ENCODE measurements around the gene XCL1. TPM values are rescaled to one million over a fixed set of nuclear protein-coding genes. Genes with fewer than 3 reads are reported as not detected.

XCL1 gene
- total and polyA plus RNA-seq, 2 experiments from 2014 or later, result not detected

DNA sequence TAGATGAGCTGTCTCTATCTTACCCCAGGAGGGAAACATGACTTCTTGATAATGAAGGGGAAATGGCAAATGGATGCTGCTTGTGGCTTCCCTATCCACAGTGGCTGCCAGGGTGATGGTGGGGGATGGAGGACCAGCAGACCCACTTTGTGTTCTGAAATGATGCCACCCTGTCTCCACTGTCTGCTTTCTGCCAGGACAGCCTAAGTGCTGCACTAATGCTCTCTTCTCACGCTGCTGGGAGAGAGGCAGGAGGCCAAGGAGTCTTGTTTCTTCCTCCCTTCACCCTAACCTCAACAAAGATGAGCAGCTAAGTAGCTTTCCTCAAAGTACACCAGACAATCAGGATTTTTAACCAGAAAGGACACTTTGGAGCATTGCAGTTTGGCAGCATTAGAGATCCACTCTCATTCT lies 36.6 kb downstream of the XCL1 start:
- no peaks in the 10 kb centered on the region for H3K4me1 ChIP-seq (ENCODE audit: insufficient read depth)
- in situ Hi-C loops (cut with MboI), result no loop called here
- H3K27me3 ChIP-seq (replicated peaks; ENCODE audit: insufficient read depth), result no peaks in the 10 kb centered on the region
- H3K36me3 ChIP-seq (ENCODE audit: low read depth), result no peaks in the 10 kb centered on the region
- no peak overlapping the region for H3K4me3 ChIP-seq
- no peak for TF ChIP-seq EZH2 (IDR thresholded peaks at IDR 0.05; ENCODE audit: insufficient read depth, poor library complexity, severe bottlenecking)
- no peak for TF ChIP-seq EZH2phosphoT487 (IDR thresholded peaks at IDR 0.05; ENCODE audit: insufficient read depth, low read depth)
- no peaks in the 10 kb centered on the region for H3F3A ChIP-seq (ENCODE audit: insufficient read depth)
- no peaks in the 10 kb centered on the region for H4K20me1 ChIP-seq (ENCODE audit: insufficient read depth)
- DNase-seq, result no peak
- H3K27ac ChIP-seq, result no peak overlapping the region
- H3K9me3 ChIP-seq (ENCODE audit: low read depth), result no peaks in the 10 kb centered on the region
- WGBS, 2 experiments (ENCODE audit: low coverage in 1 of 2, low lambda C conversion rate in 2 of 2, missing lambda C conversion rate in 2 of 2), result 69 to 73% methylated on average over 1 of the region's 1 CpG
- no peaks in the 10 kb centered on the region for H3K79me2 ChIP-seq (ENCODE audit: insufficient read depth)
- no peaks in the 10 kb centered on the region for H3K9me2 ChIP-seq (ENCODE audit: insufficient read depth)
- H3K4me2 ChIP-seq (ENCODE audit: unreplicated experiment), result no peak overlapping the region
- H2AFZ ChIP-seq, result no peak overlapping the region
- H3K9ac ChIP-seq, result no peak overlapping the region

DNA sequence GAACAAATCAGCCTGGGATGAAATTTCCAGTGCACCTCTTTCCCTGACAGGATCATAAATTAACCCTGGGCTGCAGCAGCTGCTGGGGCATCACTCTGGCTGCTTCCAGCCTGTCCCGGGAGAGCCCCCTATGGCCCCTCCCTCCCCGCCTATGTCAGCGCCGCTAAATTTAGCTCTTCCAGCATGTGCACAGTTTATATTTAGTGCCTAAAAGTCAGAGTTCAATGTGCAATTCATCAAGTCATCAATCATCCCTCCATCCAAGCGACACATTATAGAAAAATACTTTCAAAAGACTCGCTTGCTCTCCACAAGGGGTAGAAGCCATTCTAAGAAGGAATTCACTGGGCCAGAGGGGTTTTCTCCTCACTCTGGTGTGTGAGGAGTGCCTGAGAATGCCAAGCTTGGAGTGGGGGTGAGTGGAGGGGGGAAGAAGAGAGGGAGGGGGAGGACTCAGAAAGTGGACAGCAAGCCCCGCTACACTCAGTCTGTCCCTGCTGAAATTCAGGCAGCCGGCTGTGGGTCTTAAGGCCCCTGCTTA lies 37.4 kb downstream of the XCL1 start:
- no peaks in the 10 kb centered on the region for H3K9me3 ChIP-seq (ENCODE audit: low read depth)
- no peak for TF ChIP-seq EZH2phosphoT487 (IDR thresholded peaks at IDR 0.05; ENCODE audit: insufficient read depth, low read depth)
- TF ChIP-seq EZH2 (IDR thresholded peaks at IDR 0.05; ENCODE audit: insufficient read depth, poor library complexity, severe bottlenecking), result no peak
- no peaks in the 10 kb centered on the region for H3K79me2 ChIP-seq (ENCODE audit: insufficient read depth)
- H3K9me2 ChIP-seq (ENCODE audit: insufficient read depth), result no peaks in the 10 kb centered on the region
- H3K9ac ChIP-seq, result no peak overlapping the region
- no peak for DNase-seq
- no peaks in the 10 kb centered on the region for H3F3A ChIP-seq (ENCODE audit: insufficient read depth)
- no peak overlapping the region for H3K4me2 ChIP-seq (ENCODE audit: unreplicated experiment)
- in situ Hi-C loops (cut with MboI), result no loop called here
- WGBS, 2 experiments (ENCODE audit: low coverage in 1 of 2, low lambda C conversion rate in 2 of 2, missing lambda C conversion rate in 2 of 2), result 10 to 20% methylated on average over 7 to 8 of the region's 8 CpGs
- H2AFZ ChIP-seq, result no peak overlapping the region
- H3K36me3 ChIP-seq (ENCODE audit: low read depth), result no peaks in the 10 kb centered on the region
- H3K4me1 ChIP-seq (ENCODE audit: insufficient read depth), result no peaks in the 10 kb centered on the region
- no peak overlapping the region for H3K4me3 ChIP-seq
- no peaks in the 10 kb centered on the region for H4K20me1 ChIP-seq (ENCODE audit: insufficient read depth)
- H3K27ac ChIP-seq, result no peak overlapping the region
- H3K27me3 ChIP-seq (replicated peaks; ENCODE audit: insufficient read depth), result no peaks in the 10 kb centered on the region

DNA sequence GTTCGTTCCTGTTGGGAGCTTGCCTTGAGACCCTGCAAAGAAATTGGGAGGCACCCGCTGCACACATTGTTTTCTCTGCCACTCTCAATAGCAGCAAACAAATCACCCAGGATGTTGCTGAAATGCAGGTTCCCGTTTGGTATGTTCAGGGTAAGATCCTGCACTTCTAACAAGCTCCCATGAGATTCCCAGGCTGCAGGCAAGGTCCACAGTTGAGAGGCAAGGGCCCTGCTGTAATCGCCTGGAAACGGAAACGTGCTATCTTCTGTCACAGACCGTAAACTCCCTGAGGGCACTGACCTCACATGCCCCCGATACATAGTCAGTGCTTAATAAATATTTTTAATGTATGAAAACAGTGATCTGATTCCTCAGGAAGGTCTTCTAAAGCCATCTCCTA lies 37.8 kb downstream of the XCL1 start:
- in situ Hi-C loops (cut with MboI), result no loop called here
- 62 to 63% methylated on average over 8 of the region's 8 CpGs for WGBS, 2 experiments (ENCODE audit: low coverage in 1 of 2, low lambda C conversion rate in 2 of 2, missing lambda C conversion rate in 2 of 2)
- Histone ChIP-seq H3K9me3 (ENCODE audit: low read depth) (no peaks in the 10 kb centered on the region), H4K20me1 (ENCODE audit: insufficient read depth) (no peaks in the 10 kb centered on the region), H3K9ac (no peak overlapping the region), H2AFZ (no peak overlapping the region), H3K9me2 (ENCODE audit: insufficient read depth) (no peaks in the 10 kb centered on the region), H3K79me2 (ENCODE audit: insufficient read depth) (no peaks in the 10 kb centered on the region), H3K4me1 (ENCODE audit: insufficient read depth) (no peaks in the 10 kb centered on the region), H3K4me3 (no peak overlapping the region), H3K36me3 (ENCODE audit: low read depth) (no peaks in the 10 kb centered on the region), H3K27ac (no peak overlapping the region), H3F3A (ENCODE audit: insufficient read depth) (no peaks in the 10 kb centered on the region), H3K4me2 (ENCODE audit: unreplicated experiment) (no peak overlapping the region), H3K27me3 (replicated peaks; ENCODE audit: insufficient read depth) (no peaks in the 10 kb centered on the region)
- DNase-seq, result no peak
- no peak for TF ChIP-seq EZH2 (IDR thresholded peaks at IDR 0.05; ENCODE audit: insufficient read depth, poor library complexity, severe bottlenecking)
- TF ChIP-seq EZH2phosphoT487 (IDR thresholded peaks at IDR 0.05; ENCODE audit: insufficient read depth, low read depth), result no peak

DNA sequence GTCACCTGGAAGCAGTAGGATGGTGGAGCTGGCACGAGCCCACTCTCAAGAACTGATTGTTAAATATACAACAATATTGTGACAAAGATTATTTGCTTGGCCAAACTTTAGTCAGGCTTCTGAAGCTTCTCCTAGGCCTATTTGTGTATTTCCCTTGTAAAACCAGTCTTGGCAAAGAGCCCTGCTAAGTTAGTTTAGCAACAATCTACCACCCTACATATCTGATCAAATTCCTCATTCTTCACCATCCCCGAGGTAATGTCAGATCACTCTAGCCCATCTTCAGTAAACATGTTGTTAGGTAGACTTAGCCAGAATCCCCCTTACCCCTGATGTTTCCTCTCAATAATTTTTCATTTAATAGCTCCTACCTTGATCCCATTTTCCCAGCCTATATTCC lies 39.6 kb downstream of the XCL1 start:
- no peaks in the 10 kb centered on the region for H3K36me3 ChIP-seq (ENCODE audit: low read depth)
- no peaks in the 10 kb centered on the region for H4K20me1 ChIP-seq (ENCODE audit: insufficient read depth)
- H3K4me2 ChIP-seq (ENCODE audit: unreplicated experiment), result no peak overlapping the region
- H3K9me3 ChIP-seq (ENCODE audit: low read depth), result no peaks in the 10 kb centered on the region
- H3F3A ChIP-seq (ENCODE audit: insufficient read depth), result no peaks in the 10 kb centered on the region
- H3K27ac ChIP-seq, result no peak overlapping the region
- in situ Hi-C loops (cut with MboI), result no loop called here
- no peak overlapping the region for H2AFZ ChIP-seq
- 41 to 52% methylated on average over 2 of the region's 2 CpGs for WGBS, 2 experiments (ENCODE audit: low coverage in 1 of 2, low lambda C conversion rate in 2 of 2, missing lambda C conversion rate in 2 of 2)
- H3K79me2 ChIP-seq (ENCODE audit: insufficient read depth), result no peaks in the 10 kb centered on the region
- H3K4me1 ChIP-seq (ENCODE audit: insufficient read depth), result peaks cover 2% of the 10 kb centered on the region; the same call in 1 of the 2 replicates
- no peaks in the 10 kb centered on the region for H3K27me3 ChIP-seq (replicated peaks; ENCODE audit: insufficient read depth)
- no peak for TF ChIP-seq EZH2 (IDR thresholded peaks at IDR 0.05; ENCODE audit: insufficient read depth, poor library complexity, severe bottlenecking)
- TF ChIP-seq EZH2phosphoT487 (IDR thresholded peaks at IDR 0.05; ENCODE audit: insufficient read depth, low read depth), result no peak
- no peaks in the 10 kb centered on the region for H3K9me2 ChIP-seq (ENCODE audit: insufficient read depth)
- H3K9ac ChIP-seq, result no peak overlapping the region
- H3K4me3 ChIP-seq, result no peak overlapping the region
- DNase-seq, result no peak
